GM19438 (cell line): Measurements from ENCODE around the gene TEX48.

ENCODE experiments used
- ATAC-seq: cut with Tn5 transposase; IDR thresholded peaks from one replicate; pipeline ENCODE4 v1.9.1; 2021; ENCODE audit warnings: low read depth; ENCODE audit not compliant: unreplicated experiment

The TEX48 gene, protein sequence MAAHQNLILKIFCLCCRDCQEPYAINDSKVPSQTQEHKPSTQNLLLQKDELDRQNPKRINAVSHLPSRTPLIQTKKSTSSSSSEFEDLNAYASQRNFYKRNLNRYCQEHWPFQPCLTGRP

DNA sequence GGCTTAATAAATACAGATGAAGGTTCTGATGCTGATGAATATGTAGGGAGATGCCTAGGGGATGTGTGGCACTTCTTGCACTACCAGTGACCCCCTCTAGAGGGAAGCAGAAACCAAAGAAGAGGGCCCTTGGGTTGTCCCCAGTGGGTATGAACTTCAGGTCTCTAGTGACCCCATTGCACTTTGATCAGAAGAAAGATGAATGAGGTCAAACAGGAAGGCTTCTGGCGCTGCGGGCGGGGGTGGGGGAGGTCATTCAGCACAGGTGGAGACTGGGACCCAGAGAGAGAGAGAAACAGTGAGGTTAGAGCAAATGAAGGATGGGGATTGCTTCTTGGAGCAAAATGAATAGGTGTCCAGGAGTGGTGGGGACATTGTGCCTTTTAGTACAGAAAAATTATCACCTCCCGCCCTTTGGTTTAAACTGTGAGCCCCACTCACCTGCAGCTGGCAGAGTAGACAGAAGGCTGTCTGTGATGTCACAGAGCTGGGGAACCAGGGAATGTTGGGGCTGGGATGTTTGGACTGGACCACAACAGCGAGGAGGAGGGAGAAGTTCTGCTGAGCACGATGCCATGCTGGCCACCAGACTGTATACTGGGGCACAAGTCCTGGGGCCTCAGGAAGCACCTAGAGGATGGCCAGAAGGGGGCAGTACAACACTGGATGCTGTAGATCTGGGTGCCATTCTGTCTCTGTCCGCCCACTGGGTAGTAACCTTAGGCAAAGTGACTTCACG is at the start of gene TEX48:
TEX48 (minus strand) TSS at position 599 of the 739 bp plus-strand sequence. CDS start 10,469 bp downstream, outside the sequence.
- peak; percentile 83 for ATAC-seq

DNA sequence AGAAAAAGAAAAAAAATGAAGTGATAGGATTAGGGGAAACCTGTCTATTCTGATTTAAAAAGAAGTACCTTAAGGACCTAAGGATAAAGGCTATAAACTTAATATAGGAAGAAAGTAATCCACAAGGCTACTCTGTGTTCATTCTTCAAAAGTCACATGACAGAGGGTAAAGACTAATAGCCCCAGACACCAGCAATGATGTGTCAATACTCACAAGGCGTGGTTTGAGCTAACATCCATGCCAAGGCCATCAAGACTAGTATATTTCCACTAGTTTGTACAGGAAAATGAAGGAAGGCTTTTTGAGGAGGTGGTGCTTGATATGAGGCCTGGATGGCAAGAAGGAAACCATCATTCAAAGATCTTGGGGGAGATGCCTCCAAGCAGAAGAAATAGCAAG is 49.7 kb upstream of the TEX48 start:
- ATAC-seq, result no peak

DNA sequence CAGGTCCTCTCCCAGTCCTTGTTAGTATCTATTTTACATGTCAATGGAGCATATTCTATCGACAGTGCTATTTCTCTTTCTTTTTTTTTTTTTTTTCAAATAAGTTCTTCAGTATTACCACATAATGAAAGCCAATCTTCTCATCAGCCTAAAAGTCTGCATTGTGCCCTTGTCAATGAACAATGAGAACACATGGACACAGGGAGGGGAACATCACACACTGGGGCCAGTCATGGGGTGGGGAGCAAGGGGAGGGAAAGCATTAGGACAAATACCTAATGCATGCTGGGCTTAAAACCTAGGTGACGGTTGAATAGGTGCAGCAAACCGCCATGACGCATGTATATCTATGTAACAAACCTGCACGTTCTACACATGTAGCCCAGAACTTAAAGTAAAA is 47.7 kb upstream of the TEX48 start:
- no peak for ATAC-seq

DNA sequence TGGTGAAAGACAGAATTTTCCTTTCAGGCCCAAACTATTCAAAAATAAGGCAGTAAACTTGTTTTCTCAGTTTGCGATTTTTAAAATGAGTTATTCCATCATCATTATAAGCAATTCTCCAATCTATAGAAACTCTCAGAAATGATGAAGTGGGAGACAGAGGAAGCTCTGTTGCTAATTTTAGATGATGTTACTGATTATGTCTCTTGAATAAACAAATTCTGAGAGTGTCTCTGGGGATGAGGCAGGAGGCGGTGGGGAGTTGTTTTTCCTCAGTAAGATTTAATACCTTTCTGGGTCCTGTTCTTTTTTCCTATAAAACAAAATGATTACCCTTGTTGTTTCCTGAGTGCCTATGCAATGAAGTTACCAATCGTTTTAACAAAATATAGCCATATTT is 43.9 kb upstream of the TEX48 start:
- no peak for ATAC-seq

DNA sequence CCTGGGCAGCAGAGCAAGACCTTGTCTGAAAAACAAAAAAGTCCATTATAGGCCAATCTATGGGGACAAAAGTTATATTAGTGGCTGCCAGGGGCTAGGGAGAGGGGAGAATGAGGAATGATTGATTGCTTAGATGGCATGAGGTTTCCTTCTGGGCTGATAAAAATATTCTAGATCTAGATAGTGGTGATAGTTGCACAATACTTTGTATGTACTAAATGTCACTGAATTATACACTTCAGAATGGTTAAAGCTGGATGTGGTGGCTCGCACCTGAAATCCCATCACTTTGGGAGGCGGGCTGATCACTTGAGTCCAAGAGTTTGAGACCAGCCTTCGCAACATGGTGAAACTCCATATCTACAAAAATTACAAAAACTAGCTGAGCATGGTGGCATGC is 42.8 kb upstream of the TEX48 start:
- no peak for ATAC-seq

DNA sequence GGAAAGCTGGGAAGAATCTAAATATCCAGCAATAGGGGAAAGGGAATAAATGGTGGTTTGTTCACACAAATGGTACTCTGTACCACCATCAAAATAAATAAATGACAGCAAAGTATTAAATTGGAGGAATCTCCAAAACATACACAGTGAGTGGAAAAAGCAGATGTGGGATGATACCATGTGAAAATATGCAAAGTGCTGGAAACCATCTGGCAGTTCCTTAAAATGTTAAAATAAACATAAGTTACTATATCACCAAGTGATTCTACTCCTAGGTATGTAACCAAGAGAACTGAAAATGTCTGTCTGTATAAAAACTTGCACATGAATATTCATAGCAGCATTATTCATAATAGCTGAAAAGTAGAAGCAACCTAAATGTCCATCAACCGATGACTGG is 41.9 kb upstream of the TEX48 start:
- no peak for ATAC-seq

DNA sequence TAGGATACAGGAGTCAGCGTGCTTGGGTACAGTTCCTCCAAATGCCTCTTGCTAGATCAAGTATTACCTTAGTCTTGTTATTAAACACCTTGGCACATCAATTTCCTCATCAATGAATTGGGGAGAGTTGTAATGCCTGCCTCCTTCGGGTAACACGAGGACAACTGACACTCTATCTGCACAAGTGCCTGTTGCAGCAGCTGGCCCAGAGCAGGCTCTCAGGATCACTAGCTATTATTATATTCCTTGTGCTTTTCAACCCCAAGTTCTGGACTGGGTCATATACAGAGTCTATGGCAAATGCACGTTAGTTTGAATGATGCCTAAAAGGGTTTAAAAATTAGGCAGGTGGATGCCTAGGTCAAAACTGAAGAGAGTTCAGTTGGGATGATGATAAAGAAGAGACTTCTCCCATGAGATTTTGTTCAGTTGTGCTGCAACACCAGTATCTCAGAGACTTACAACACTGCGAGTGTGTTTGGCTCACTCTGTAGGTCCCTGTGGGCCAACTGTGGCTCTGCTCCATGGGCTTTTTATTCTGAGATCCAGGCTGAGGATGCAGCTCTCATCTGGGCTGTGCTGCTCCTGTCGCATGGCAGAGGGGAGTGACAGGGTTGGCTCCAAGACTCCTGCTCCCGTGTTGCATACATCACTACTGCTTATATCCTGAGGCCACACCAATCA is 41.1 kb upstream of the TEX48 start:
- no peak for ATAC-seq

DNA sequence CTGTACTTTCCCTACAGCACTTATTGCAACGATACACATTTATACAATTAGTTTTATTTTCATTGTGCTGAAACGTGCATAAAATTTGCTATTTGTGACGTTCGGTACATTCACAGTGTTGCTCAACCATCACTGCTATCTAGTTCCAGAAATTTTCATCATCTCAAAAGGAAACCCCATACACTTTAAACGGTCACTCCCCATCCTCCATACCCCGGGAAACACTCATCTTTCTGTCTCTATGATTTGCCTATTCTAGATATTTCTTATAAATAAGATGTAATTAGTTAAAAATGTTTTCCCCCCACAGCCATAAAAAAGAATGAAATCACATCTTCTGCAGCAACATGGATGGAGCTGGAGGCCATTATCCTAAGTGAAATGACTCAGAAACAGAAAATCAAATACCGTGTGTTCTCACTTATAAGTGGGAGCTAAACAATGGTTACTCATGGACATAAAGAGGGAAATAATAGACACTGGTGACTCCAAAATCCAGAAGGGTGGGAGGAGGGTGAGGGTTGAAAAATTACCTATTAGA is 40.2 kb upstream of the TEX48 start:
- no peak for ATAC-seq

DNA sequence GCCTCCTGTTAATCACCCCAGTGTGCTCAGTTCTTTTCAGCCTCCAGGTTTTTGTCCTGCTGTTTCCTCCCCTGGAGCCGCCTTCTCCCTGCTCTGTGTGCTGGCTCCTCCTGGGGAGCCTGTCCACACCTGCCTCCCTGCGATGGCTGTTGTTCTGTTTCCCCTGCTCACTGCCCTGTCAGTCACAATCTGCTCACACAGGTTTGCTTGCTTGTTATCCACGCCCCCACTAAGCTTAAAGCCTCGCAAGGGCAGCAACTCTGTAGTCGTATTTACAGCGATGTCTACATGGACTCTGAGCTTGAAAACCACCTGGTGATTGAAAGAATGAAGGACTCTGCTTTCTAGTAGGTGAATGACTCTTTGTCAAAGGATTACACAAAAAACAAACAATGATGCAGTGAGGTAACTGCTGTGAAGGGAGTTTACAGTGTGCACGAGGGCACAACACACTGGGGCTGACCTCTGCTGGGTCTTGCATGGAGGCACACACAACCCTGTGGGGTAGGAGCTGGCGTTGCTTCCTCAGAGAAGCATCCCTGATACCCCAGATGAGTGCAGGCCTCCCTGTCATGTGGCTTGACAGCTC is 39.6 kb upstream of the TEX48 start:
- no peak for ATAC-seq

DNA sequence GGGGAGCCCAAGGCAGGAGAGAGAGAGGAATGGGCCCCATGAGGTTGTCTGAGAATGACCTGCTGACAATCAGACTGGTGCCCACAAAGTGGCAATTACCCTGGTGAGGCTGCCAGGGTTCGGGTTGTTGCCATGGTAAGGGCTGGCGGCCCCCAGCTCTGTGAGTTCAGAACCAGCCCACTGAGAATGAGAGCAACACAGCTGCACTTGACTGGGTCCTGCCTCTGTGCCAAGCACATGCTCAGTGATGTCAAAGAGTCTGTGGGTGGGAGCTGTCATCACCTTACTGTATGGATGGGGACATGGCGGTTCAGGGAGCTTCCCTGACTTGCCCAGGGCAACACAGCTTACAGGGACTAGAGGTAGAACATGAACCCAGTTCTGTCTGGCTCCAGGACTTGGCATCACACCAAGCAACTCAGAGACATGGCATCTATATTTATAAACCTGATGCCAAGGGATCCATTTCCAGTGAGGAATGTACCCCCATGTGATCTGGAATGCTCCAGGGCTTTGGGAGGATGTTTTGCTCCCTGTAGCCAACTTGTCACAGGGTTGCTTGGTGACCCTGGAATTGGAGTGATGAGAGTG is 38.2 kb upstream of the TEX48 start:
- no peak for ATAC-seq

DNA sequence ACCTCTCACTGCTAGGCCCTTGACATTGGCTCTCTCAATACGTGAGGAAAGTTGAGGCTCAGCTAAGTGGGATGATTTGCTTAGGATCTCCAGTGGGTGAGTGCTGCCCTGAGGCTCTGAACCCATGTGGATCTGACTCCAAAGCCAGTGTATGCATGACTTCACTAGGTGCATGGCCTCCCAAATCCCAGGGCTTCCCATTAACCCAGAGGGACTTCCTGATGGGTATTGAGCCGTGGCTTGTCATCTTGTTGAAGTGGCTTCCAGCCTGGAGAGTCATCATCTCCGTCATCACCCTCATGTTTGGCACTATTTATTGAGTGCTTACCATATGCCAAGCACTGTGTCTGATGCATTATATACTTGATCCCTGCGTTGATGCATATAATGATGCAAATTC is 37.3 kb upstream of the TEX48 start:
- no peak for ATAC-seq

DNA sequence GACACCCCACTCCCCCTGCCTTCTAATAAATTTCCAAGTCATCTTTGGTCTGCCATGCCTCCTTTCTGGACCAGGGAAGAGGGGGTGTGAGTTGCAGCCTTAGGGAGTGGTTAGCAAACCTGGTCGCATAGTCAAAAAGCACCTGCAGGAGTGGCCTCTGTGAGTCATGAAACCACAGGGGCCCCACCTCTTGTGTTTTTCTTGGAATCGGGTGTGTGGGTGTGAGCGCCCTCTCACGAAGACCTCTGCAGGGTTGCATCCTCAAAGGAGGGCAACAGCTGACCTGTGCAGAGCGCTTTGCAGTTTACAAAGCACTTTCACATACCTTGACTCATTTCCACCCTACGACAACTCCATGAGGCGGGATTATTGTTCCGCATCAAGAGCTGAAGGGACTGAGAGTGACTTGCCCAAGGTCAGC is 36.8 kb upstream of the TEX48 start:
- peak; percentile 69 for ATAC-seq

DNA sequence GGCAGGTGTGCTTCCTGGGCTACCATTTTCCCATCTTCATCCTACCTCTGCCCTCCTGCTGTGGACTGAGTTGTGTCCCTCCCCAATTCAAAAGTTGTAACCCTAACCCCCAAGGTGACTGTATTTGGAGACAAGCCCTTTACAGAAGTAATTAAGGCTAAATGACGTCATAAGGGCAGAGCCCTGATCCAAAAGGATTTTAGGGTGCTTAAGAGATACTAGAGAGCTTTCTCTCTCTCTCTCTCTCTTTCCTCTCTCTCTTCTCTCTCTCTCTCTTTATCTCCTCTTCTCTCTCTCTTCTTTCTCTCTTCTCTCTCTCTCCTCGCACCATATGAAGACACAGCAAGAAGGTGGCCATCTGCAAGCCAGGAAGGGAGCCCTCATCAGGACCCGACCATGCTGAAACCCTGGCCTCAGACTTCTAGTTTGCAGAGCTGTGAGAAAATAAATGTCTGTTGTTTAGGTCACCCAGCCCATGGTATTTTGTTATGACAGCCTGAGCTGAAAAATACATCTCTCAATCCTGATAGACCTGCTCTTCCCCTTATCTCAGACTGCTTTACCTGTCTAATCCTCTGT is 36.0 kb upstream of the TEX48 start:
- ATAC-seq, result no peak

DNA sequence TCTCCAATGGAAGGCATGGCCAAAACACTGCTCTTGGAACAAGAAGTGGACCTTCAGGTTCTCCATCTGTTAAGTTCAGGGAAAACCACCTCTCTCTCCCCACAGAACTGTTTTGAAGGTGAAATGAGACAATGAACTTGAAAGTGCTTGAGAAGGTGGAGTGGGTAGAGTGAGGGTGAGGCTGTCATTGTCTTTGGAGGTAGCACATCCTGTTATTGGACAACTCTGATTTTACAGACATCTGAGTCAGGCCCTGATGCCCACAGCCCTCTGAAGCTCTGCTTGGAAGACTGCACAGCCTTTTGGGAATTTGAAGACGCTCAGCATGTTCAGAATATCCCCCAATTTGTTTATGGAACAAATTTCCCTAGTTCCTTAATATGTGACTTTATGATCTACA is 27.6 kb upstream of the TEX48 start:
- ATAC-seq, result no peak

DNA sequence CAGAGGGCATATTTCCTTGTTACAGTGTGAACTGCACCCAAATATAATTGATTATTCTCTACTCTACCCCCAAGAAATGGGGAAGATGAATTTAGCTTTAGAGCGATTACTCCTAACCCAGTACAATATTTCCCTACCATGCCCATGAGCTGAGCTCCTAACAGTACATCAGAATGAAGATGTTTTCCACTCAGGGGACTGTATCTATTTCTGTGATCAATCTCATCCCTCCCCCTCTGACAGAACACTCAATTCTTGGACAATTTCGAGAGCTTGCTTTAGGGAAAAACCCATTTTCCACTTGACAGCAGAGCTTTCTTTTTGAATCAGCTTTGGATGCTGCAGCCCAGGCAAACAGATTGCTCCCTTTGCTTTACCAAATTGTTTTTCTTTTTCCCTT is 24.7 kb upstream of the TEX48 start:
- no peak for ATAC-seq

DNA sequence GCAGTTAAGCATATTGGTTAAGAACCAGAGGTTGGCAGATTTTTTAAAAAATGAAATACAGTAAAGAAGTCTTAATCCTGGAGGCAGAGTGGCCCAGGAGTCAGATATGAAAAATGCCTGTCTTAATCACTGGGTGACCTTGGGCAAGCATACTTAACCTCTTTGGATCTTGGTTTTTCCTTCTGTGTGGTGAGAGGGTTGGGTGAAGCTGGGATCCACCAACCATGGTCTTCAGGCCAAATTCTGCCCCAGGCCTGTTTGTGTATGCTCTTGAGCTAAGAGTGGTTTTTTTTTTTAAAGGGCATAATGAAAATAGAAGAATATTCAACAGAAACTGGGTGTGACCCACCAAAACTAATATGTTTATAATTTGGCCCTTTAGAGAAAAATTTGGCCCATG is 20.0 kb upstream of the TEX48 start:
- ATAC-seq, result no peak

DNA sequence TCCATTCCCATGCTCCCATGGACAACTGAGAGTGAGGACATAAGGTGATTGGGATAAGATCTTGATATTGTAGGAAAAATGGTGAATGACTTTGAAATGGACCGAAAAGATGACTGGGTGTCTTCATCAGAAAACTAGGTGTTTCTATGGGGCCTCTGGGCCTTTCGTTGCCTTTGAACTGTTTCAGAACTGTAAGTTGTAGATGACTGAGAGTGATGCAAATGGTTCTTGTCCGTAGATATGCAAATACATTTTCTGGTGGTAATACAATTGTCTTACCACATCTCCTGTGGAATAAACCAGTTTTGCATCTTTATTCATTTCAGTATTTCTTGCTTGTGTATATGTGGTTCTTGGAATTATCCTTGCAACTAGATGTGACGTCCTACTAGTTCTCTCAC is 16.0 kb upstream of the TEX48 start:
- ATAC-seq, result no peak

DNA sequence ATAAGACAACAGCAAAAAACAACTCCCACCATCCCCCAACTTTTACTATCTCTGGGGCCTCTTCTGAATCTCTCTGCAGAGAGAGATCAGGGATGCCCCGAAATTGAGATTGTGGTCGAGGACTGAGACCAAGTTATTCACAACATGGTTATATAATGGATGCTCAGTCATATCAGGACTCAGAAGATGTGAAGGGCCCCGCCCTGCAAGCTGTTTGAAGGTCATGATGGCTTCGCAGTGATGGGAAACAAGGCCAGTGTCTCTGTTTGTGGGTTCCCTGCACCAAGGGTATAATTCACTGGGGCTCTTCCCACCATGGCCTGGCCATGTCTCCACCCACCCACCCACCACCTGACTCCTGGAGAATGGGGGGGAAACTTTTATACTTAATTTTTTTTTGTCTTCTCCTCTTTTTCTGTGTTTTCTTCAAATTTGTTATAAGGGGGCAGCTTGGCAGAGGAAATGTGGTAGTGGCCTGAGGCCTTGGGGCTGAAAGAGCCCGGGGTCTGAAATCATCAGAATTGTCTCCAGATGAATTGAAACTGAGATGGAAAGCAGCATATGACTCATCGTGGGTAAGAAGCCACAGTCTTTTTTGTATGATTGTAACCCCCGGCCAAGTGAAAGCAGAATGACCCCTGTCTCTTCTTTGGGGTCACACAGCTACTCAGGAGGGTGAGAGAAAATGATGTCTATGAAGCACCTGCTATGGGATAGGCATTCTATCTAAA is 15.0 kb upstream of the TEX48 start:
- ATAC-seq, result peak; percentile 74

DNA sequence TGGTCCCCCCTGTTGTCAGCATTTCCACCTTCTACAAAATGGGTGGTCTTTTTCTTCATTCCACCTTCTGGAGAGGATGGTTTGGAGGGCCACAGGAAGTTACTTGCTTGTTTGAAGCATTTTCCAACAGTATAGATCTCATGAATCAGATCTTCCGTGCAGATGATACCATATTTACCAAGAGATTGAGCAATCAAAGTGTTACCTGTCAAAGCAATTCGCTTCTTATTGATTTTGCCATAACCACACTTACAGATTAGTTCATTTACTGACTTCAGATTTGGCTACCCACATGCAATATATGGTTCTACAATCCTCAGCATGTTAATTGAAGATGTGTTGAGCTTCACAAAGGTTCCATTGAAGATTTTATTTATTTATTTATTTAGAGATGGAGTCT is 14.0 kb upstream of the TEX48 start:
- ATAC-seq, result no peak

DNA sequence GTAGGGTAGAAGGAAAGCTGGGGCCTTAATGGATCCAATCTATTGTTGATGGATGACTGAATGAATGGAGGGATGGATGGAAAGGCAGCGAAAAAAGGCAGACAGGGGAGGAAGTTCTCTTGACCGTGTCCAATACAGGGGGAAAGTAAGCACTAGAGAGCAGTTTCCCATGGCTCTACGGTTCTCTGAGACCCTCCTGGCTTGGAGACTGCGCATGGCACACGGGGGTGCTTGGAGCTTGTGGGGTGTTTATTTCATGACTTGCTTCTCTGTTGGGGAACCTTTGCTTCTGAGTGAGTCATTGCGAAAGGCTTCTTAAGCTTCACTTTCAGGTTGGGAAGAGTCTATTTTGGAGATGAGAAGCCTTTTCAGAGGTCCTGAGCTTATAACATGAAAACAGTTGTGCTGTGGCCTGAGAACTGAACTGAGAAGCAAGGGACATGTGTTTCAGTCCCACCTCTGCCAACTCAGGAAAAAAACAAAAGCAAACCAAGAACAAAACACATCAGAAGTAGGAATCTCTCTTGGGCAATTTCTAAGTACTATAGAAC is 12.8 kb upstream of the TEX48 start:
- peak; percentile 43 for ATAC-seq
